HEK293 (cell line): ENCODE results near the gene CPLX3.

Experiments used
- CTCF ChIA-PET: fragments of 350-600 bp; formaldehyde crosslinking; extraction: SDS; loops from one replicate; lab custom pipeline; 2021; ENCODE audit warnings: antibody characterized with exemption; lab: Yijun Ruan, JAX
- POLR2A ChIA-PET: fragments of 300-600 bp; formaldehyde crosslinking; extraction: SDS; loops from one replicate; lab custom pipeline; 2020; ENCODE audit warnings: antibody characterized with exemption, inconsistent platforms; lab: Yijun Ruan, JAX
- H3K27ac ChIP-seq: fragments of 200-500 bp; sonication (Bioruptor generic); 2 replicates; pipeline ENCODE4 v1.5.1; 2014; ENCODE audit warnings: low read depth, low read length, control low read depth, inconsistent platforms; ENCODE audit errors: extremely low read depth
- H3K36me3 ChIP-seq, 2 experiments: fragments of 200-500 bp in 1 of 2; sonication (Bioruptor generic) in 1 of 2; 1 replicate in 1 of 2; 2 replicates in 1 of 2; pipeline ENCODE4 v1.5.1; 2014 to 2017; ENCODE audit warnings: inconsistent platforms in 2 of 2, low read length in 2 of 2; ENCODE audit not compliant: control insufficient read depth in 2 of 2, insufficient read depth in 1 of 2
- H3K4me1 ChIP-seq: fragments of 200-500 bp; sonication (Bioruptor generic); 2 replicates; pipeline ENCODE4 v1.5.1; 2014; ENCODE audit warnings: mild to moderate bottlenecking, low read length, inconsistent platforms; ENCODE audit not compliant: control insufficient read depth, insufficient read depth
- H3K4me3 ChIP-seq: 2 replicates; pipeline ENCODE4 v1.5.1; 2011; ENCODE audit warnings: low read depth, mild to moderate bottlenecking, control low read depth, low read length, moderate library complexity
- H3K9me3 ChIP-seq: fragments of 200-500 bp; sonication (Bioruptor generic); 2 replicates; pipeline ENCODE4 v1.5.1; 2014; ENCODE audit warnings: low read depth, low read length, inconsistent platforms; ENCODE audit not compliant: control insufficient read depth, insufficient read depth
- EGR2 ChIP-seq: fragments of 450-650 bp; formaldehyde crosslinking; IDR thresholded peaks from 2 replicates; pipeline ENCODE4 v1.5.1; 2016; ENCODE audit warnings: low read depth, missing biosample characterization, missing genetic modification characterization
- IKZF3 ChIP-seq: fragments of 450-650 bp; IDR thresholded peaks from 2 replicates; pipeline ENCODE4 v1.5.0; 2018; ENCODE audit warnings: missing biosample characterization, mild to moderate bottlenecking, missing genetic modification characterization, moderate library complexity
- OVOL3 ChIP-seq: fragments of 450-650 bp; formaldehyde crosslinking; IDR thresholded peaks from 2 replicates; pipeline ENCODE4 v1.5.1; 2016; ENCODE audit warnings: missing biosample characterization, missing genetic modification characterization
- PRDM10 ChIP-seq: fragments of 450-650 bp; formaldehyde crosslinking; IDR thresholded peaks from 2 replicates; pipeline ENCODE4 v1.5.1; 2016; ENCODE audit warnings: missing biosample characterization, missing genetic modification characterization
- PRDM4 ChIP-seq: fragments of 450-650 bp; formaldehyde crosslinking; IDR thresholded peaks from 2 replicates; pipeline ENCODE4 v1.5.1; 2017; ENCODE audit warnings: missing biosample characterization, missing genetic modification characterization
- PRDM6 ChIP-seq: fragments of 450-650 bp; formaldehyde crosslinking; IDR thresholded peaks from 2 replicates; pipeline ENCODE4 v1.5.1; 2017; ENCODE audit warnings: missing biosample characterization, missing genetic modification characterization
- RBAK ChIP-seq: fragments of 450-650 bp; formaldehyde crosslinking; IDR thresholded peaks from 2 replicates; pipeline ENCODE4 v1.5.1; 2016; ENCODE audit warnings: missing biosample characterization, missing genetic modification characterization
- SETDB1 ChIP-seq: IDR thresholded peaks from one replicate; pipeline ENCODE4 v1.6.1; 2017; ENCODE audit warnings: mild to moderate bottlenecking, low read length, moderate library complexity, mixed read lengths; ENCODE audit not compliant: insufficient read length
- SP2 ChIP-seq: fragments of 450-650 bp; formaldehyde crosslinking; IDR thresholded peaks from 2 replicates; pipeline ENCODE4 v1.5.1; 2016; ENCODE audit warnings: missing biosample characterization, missing genetic modification characterization
- YY1 ChIP-seq: fragments of 450-650 bp; formaldehyde crosslinking; IDR thresholded peaks from 2 replicates; pipeline ENCODE4 v1.5.1; 2018; ENCODE audit warnings: missing biosample characterization, missing genetic modification characterization
- ZBTB17 ChIP-seq: fragments of 450-650 bp; formaldehyde crosslinking; IDR thresholded peaks from 2 replicates; pipeline ENCODE4 v1.5.1; 2016; ENCODE audit warnings: missing biosample characterization, missing genetic modification characterization
- ZNF202 ChIP-seq: fragments of 450-650 bp; formaldehyde crosslinking; IDR thresholded peaks from 2 replicates; pipeline ENCODE4 v1.5.1; 2016; ENCODE audit warnings: missing biosample characterization, missing genetic modification characterization, borderline replicate concordance
- ZNF518A ChIP-seq: fragments of 450-650 bp; formaldehyde crosslinking; conservative IDR thresholded peaks from 2 replicates; pipeline ENCODE4 v1.5.1; 2016; ENCODE audit warnings: low read depth, missing biosample characterization, missing genetic modification characterization
- ZNF544 ChIP-seq: fragments of 450-650 bp; formaldehyde crosslinking; IDR thresholded peaks from 2 replicates; pipeline ENCODE4 v1.5.0; 2017; ENCODE audit warnings: missing biosample characterization, missing genetic modification characterization
- ZNF600 ChIP-seq: fragments of 450-650 bp; formaldehyde crosslinking; IDR thresholded peaks from 2 replicates; pipeline ENCODE4 v1.5.1; 2016; ENCODE audit warnings: missing biosample characterization, missing genetic modification characterization
- ZNF639 ChIP-seq: fragments of 450-650 bp; formaldehyde crosslinking; IDR thresholded peaks from 2 replicates; pipeline ENCODE4 v1.5.1; 2016; ENCODE audit warnings: missing biosample characterization, missing genetic modification characterization
- ZNF747 ChIP-seq: fragments of 450-650 bp; formaldehyde crosslinking; IDR thresholded peaks from 2 replicates; pipeline ENCODE4 v1.5.1; 2016; ENCODE audit warnings: missing biosample characterization, missing genetic modification characterization
- ZNF776 ChIP-seq: fragments of 450-650 bp; formaldehyde crosslinking; IDR thresholded peaks from 2 replicates; pipeline ENCODE4 v1.5.0; 2017; ENCODE audit warnings: missing biosample characterization, missing genetic modification characterization, borderline replicate concordance
- ZSCAN5A ChIP-seq: fragments of 450-650 bp; formaldehyde crosslinking; IDR thresholded peaks from 2 replicates; pipeline ENCODE4 v1.5.1; 2016; ENCODE audit warnings: missing biosample characterization, missing genetic modification characterization

The CPLX3 gene

GRCh38 chr15:74844319-74845207 lies 18.1 kb downstream of the CPLX3 start:
- Histone ChIP-seq H3K36me3 (peaks cover 14 to 52% of the 10 kb centered on the region in 2 experiments), H3K4me3 (no peak overlapping the region), H3K9me3 (no peaks in the 10 kb centered on the region), H3K4me1 (peaks cover 10% of the 10 kb centered on the region)
- POLR2A ChIA-PET: interaction anchor here (0.9 to 1.3 kb wide), 3 partner anchors 9 to 93 kb away, joined by 3 read pairs; partner anchors contain the start of gene COX5A
- TF ChIP-seq SP2 (tag by site-specific recombination) (0 out of 2 replicates have a peak, but pooled peaks have one; percentile 1), ZNF776 (tag by site-specific recombination) (no peak), RBAK (tag by site-specific recombination) (no peak), SETDB1 (no peak), ZNF747 (no peak), EGR2 (no peak), ZNF544 (tag by site-specific recombination) (no peak), ZBTB17 (tag by site-specific recombination) (0 out of 2 replicates have a peak, but pooled peaks have one; percentile 36), ZSCAN5A (tag by site-specific recombination) (no peak), OVOL3 (tag by site-specific recombination) (no peak), PRDM4 (no peak), PRDM6 (tag by site-specific recombination) (no peak), ZNF600 (tag by site-specific recombination) (no peak), PRDM10 (no peak), YY1 (tag by site-specific recombination) (no peak), ZNF518A (no peak), ZNF639 (no peak), ZNF202 (tag by site-specific recombination) (no peak), IKZF3 (peak; percentile 11; the same call in 1 of the 2 replicates)
- TF ChIP-seq, all 188 proteins: peak for 3
- CTCF ChIA-PET: interaction anchor here (0.5 to 4.5 kb wide), 7 partner anchors 9 to 205 kb away, joined by 4 to 29 read pairs (median 5); no protein-coding TSS in a partner anchor
- H3K27ac ChIP-seq: peak overlapping the region; percentile 37; the same call in 1 of the 2 replicates
